Activated naive CD8-positive, alpha-beta T cell treated with anti-CD3 and anti-CD28 coated beads, Interleukin-2, amount 50 U/mL, for 24 hours (primary cell): ENCODE measurements around the gene LDLRAD1.
"Not testable (repeated sequence)": the region's sequence is repeated elsewhere in the genome, so short reads cannot be mapped to it uniquely, and the experiment has no call there.

Experiments used
- ATAC-seq: fragments of 150-1000 bp; cut with Tn5 transposase; one replicate; pipeline ENCODE4 v1.10.0; 2021
- DNase-seq: peaks from one replicate; pipeline ENCODE4 v3.0.0; 2021
- H3K27ac Mint-ChIP-seq: one replicate; pipeline ENCODE4 v1.8.0; 2021; ENCODE audit warnings: mild to moderate bottlenecking, mixed read lengths
- H3K27me3 Mint-ChIP-seq: one replicate; pipeline ENCODE4 v1.8.0; 2021; ENCODE audit warnings: mixed read lengths
- H3K36me3 Mint-ChIP-seq: one replicate; pipeline ENCODE4 v1.8.0; 2021; ENCODE audit warnings: low read depth, mixed read lengths
- H3K4me1 Mint-ChIP-seq: one replicate; pipeline ENCODE4 v1.8.0; 2021; ENCODE audit warnings: mixed read lengths
- H3K4me3 Mint-ChIP-seq: one replicate; pipeline ENCODE4 v1.8.0; 2021; ENCODE audit warnings: mild to moderate bottlenecking, moderate library complexity, mixed read lengths
- H3K9me3 Mint-ChIP-seq: one replicate; pipeline ENCODE4 v1.8.0; 2021; ENCODE audit warnings: mixed read lengths

LDLRAD1 gene

GRCh38 chr1:54017979-54018378, at the start of gene LDLRAD1:
TSS of gene LDLRAD1 (minus strand) at chr1:54018186. CDS start at chr1:54018112, 74 bp downstream.
- ATAC-seq (no peak), DNase-seq (no peak)
- Mint-ChIP-seq H3K27ac (no peak within 1 kb of the TSS), H3K4me1 (no peaks in the 10 kb centered on the region), H3K27me3 (peaks cover 8% of the 10 kb centered on the region), H3K36me3 (no peaks in the 10 kb centered on the region), H3K9me3 (no peaks in the 10 kb centered on the region), H3K4me3 (no peak within 1 kb of the TSS)

- H3K4me1 Mint-ChIP-seq = peaks cover 2% of the 10 kb centered on the region
- ATAC-seq (no peak), DNase-seq (no peak)
- H3K27me3 Mint-ChIP-seq = no peaks in the 10 kb centered on the region
- H3K4me3 Mint-ChIP-seq = no peak overlapping the region
- H3K9me3 Mint-ChIP-seq = no peaks in the 10 kb centered on the region
- no peaks in the 10 kb centered on the region for H3K36me3 Mint-ChIP-seq
- H3K27ac Mint-ChIP-seq = no peak overlapping the region
Measured at GRCh38 chr1:54064299-54064698, 46.3 kb upstream of the LDLRAD1 start.

- Mint-ChIP-seq H3K27ac (no peak overlapping the region), H3K4me1 (peaks cover 34% of the 10 kb centered on the region)
- no peak for DNase-seq
Measured at GRCh38 chr1:54054438-54054749, 36.4 kb upstream of the LDLRAD1 start.

GRCh38 chr1:54053745-54054437, 35.9 kb upstream of the LDLRAD1 start:
- DNase-seq = no peak
- H3K36me3 Mint-ChIP-seq = peaks cover 21% of the 10 kb centered on the region
- no peak for ATAC-seq
- H3K27ac Mint-ChIP-seq = no peak overlapping the region
- H3K27me3 Mint-ChIP-seq = no peaks in the 10 kb centered on the region
- peaks cover 38% of the 10 kb centered on the region for H3K4me1 Mint-ChIP-seq
- no peak overlapping the region for H3K4me3 Mint-ChIP-seq
- no peaks in the 10 kb centered on the region for H3K9me3 Mint-ChIP-seq

More at GRCh38 chr1:54054438-54054749, 36.4 kb upstream of the LDLRAD1 start:
- Mint-ChIP-seq H3K4me3 (no peak overlapping the region), H3K27me3 (no peaks in the 10 kb centered on the region), H3K36me3 (peaks cover 21% of the 10 kb centered on the region), H3K9me3 (no peaks in the 10 kb centered on the region)
- no peak for ATAC-seq

- ATAC-seq = peak; percentile 98
- peaks cover 45% of the 10 kb centered on the region for H3K4me1 Mint-ChIP-seq
Measured at GRCh38 chr1:54052934-54053744, 35.2 kb upstream of the LDLRAD1 start, which contains the start of the genes TCEANC2 and TMEM59. TSS of gene TCEANC2 (plus strand) at chr1:54053608. CDS start at chr1:54054423, 815 bp downstream. TSS of gene TMEM59 (minus strand) at chr1:54053204. CDS start at chr1:54053188, 16 bp downstream.

GRCh38 chr1:54052431-54052933, 34.5 kb upstream of the LDLRAD1 start:
- ATAC-seq = peak; percentile 25
- Mint-ChIP-seq H3K4me3 (no peak overlapping the region), H3K9me3 (no peaks in the 10 kb centered on the region), H3K27ac (no peak overlapping the region), H3K4me1 (peaks cover 48% of the 10 kb centered on the region), H3K36me3 (peaks cover 15% of the 10 kb centered on the region), H3K27me3 (no peaks in the 10 kb centered on the region)
- peak; percentile 42 for DNase-seq

More at GRCh38 chr1:54052934-54053744, 35.2 kb upstream of the LDLRAD1 start, which contains the start of the genes TCEANC2 and TMEM59:
- H3K27me3 Mint-ChIP-seq = no peaks in the 10 kb centered on the region
- DNase-seq = peak; percentile 94
- no peaks in the 10 kb centered on the region for H3K9me3 Mint-ChIP-seq
- no peak within 1 kb of the TSS for H3K4me3 Mint-ChIP-seq
- H3K36me3 Mint-ChIP-seq = peaks cover 20% of the 10 kb centered on the region
- no peak within 1 kb of the TSS for H3K27ac Mint-ChIP-seq

GRCh38 chr1:54051933-54052430, 34.0 kb upstream of the LDLRAD1 start:
- no peak for ATAC-seq
- no peaks in the 10 kb centered on the region for H3K9me3 Mint-ChIP-seq
- peaks cover 11% of the 10 kb centered on the region for H3K36me3 Mint-ChIP-seq
- no peak for DNase-seq
- H3K4me3 Mint-ChIP-seq = no peak overlapping the region
- H3K27ac Mint-ChIP-seq = no peak overlapping the region
- peaks cover 52% of the 10 kb centered on the region for H3K4me1 Mint-ChIP-seq
- H3K27me3 Mint-ChIP-seq = no peaks in the 10 kb centered on the region

- H3K27ac Mint-ChIP-seq, H3K9me3 Mint-ChIP-seq, ATAC-seq, DNase-seq, H3K4me3 Mint-ChIP-seq, H3K27me3 Mint-ChIP-seq, H3K36me3 Mint-ChIP-seq: not testable (repeated sequence)
- peaks cover 50% of the 10 kb centered on the region for H3K4me1 Mint-ChIP-seq
Measured at GRCh38 chr1:54050435-54050834, 32.4 kb upstream of the LDLRAD1 start.

- no peak for ATAC-seq
- Mint-ChIP-seq H3K27me3 (no peaks in the 10 kb centered on the region), H3K4me1 (peaks cover 37% of the 10 kb centered on the region), H3K27ac (peak overlapping the region; percentile 19), H3K4me3 (no peak overlapping the region), H3K9me3 (no peaks in the 10 kb centered on the region), H3K36me3 (peaks cover 9% of the 10 kb centered on the region)
- no peak for DNase-seq
Measured at GRCh38 chr1:54047384-54048305, 29.7 kb upstream of the LDLRAD1 start.

- ATAC-seq = no peak
- Mint-ChIP-seq H3K27ac (peak overlapping the region; percentile 19), H3K36me3 (peaks cover 9% of the 10 kb centered on the region), H3K4me3 (no peak overlapping the region), H3K27me3 (no peaks in the 10 kb centered on the region), H3K4me1 (peaks cover 37% of the 10 kb centered on the region), H3K9me3 (no peaks in the 10 kb centered on the region)
- no peak for DNase-seq
Measured at GRCh38 chr1:54046671-54047383, 28.8 kb upstream of the LDLRAD1 start.

GRCh38 chr1:54045496-54045895, 27.5 kb upstream of the LDLRAD1 start:
- ATAC-seq (no peak), DNase-seq (no peak)
- Mint-ChIP-seq H3K9me3 (no peaks in the 10 kb centered on the region), H3K4me3 (no peak overlapping the region), H3K27me3 (no peaks in the 10 kb centered on the region), H3K4me1 (peaks cover 32% of the 10 kb centered on the region), H3K36me3 (peaks cover 11% of the 10 kb centered on the region), H3K27ac (no peak overlapping the region)

- no peak for ATAC-seq
- Mint-ChIP-seq H3K4me1 (peaks cover 4% of the 10 kb centered on the region), H3K36me3 (peaks cover 19% of the 10 kb centered on the region), H3K27me3 (no peaks in the 10 kb centered on the region), H3K27ac (no peak overlapping the region), H3K9me3 (no peaks in the 10 kb centered on the region), H3K4me3 (no peak overlapping the region)
- DNase-seq = no peak
Measured at GRCh38 chr1:54041806-54042205, 23.8 kb upstream of the LDLRAD1 start.

GRCh38 chr1:54037476-54037875, 19.5 kb upstream of the LDLRAD1 start:
- ATAC-seq = no peak
- no peaks in the 10 kb centered on the region for H3K9me3 Mint-ChIP-seq
- peaks cover 25% of the 10 kb centered on the region for H3K36me3 Mint-ChIP-seq
- no peak overlapping the region for H3K4me3 Mint-ChIP-seq
- no peak overlapping the region for H3K27ac Mint-ChIP-seq
- no peaks in the 10 kb centered on the region for H3K4me1 Mint-ChIP-seq
- DNase-seq = no peak
- H3K27me3 Mint-ChIP-seq = no peaks in the 10 kb centered on the region
